GM12878 (cell line): ENCODE results near the gene ABTB1. TPM values are rescaled to one million over a fixed set of nuclear protein-coding genes. Genes with fewer than 3 reads are reported as not detected.

ENCODE experiments used
- ATAC-seq: fragments of 200-7000 bp; cut with Tn5 transposase; 3 replicates; pipeline ENCODE4 v1.9.1; 2020; ENCODE audit warnings: mild to moderate bottlenecking, moderate library complexity
- BruUV-seq: library from RNA; stranded (reverse); fragments of 400-500 nt; replicated peaks from 2 replicates; lab custom pipeline; 2021; lab: Mats Ljungman, UMichigan
- CTCF ChIA-PET: fragments of 300-600 bp; sonication (Branson Sonifier 250); formaldehyde crosslinking; extraction: SDS; loops from one replicate; lab custom pipeline; 2021; ENCODE audit warnings: inconsistent platforms; lab: Yijun Ruan, JAX
- POLR2A ChIA-PET: fragments of 350-600 bp; formaldehyde crosslinking; extraction: SDS; loops from one replicate; lab custom pipeline; 2021; ENCODE audit warnings: inconsistent platforms; lab: Charles Lee
- RAD21 ChIA-PET: fragments of 300-600 bp; sonication (Branson Sonifier 250); formaldehyde crosslinking; loops from one replicate; lab custom pipeline; 2023; ENCODE audit warnings: antibody characterized with exemption; ENCODE audit not compliant: unreplicated experiment; lab: Charles Lee
- SMC1A ChIA-PET: fragments of 300-600 bp; sonication (Branson Sonifier 250); formaldehyde crosslinking; loops from one replicate; lab custom pipeline; 2023; ENCODE audit not compliant: unreplicated experiment, uncharacterized antibody; lab: Charles Lee
- DNase-seq: peaks from one replicate; pipeline ENCODE4 v3.0.0-alpha.2; 2011; ENCODE audit warnings: low read depth, low spot score
- FAIRE-seq: peaks from 3 replicates; lab custom pipeline; 2011; peaks lifted over from hg19 to GRCh38; lab: Jason Lieb, UNC
- H2AFZ ChIP-seq: 2 replicates; pipeline ENCODE4 v1.6.0; 2011; ENCODE audit warnings: low read depth, low read length, control low read depth; ENCODE audit not compliant: control insufficient read depth
- H3K27ac ChIP-seq: 2 replicates; pipeline ENCODE4 v1.5.1; 2011; ENCODE audit warnings: control low read depth; ENCODE audit not compliant: control insufficient read depth, insufficient read depth
- H3K27me3 ChIP-seq, 2 experiments: replicated peaks in 1 of 2; 2 replicates each; pipeline versions ENCODE4 v1.6.0 to v1.6.1; 2011; ENCODE audit warnings: low read length in 1 of 2; ENCODE audit not compliant: control insufficient read depth in 2 of 2, insufficient read depth in 2 of 2
- H3K36me3 ChIP-seq, 2 experiments: 2 replicates each; pipeline ENCODE4 v1.5.1; 2011; ENCODE audit warnings: low read length in 1 of 2; ENCODE audit not compliant: control insufficient read depth in 2 of 2, insufficient read depth in 2 of 2
- H3K4me1 ChIP-seq: 2 replicates; pipeline ENCODE4 v1.6.1; 2011; ENCODE audit warnings: mild to moderate bottlenecking, low read length, moderate library complexity, mixed read lengths; ENCODE audit not compliant: control insufficient read depth, insufficient read depth
- H3K4me2 ChIP-seq: 2 replicates; pipeline ENCODE4 v1.6.0; 2011; ENCODE audit warnings: control low read depth; ENCODE audit not compliant: control insufficient read depth, insufficient read depth
- H3K4me3 ChIP-seq: fragments of 200-600 bp; sonication (generic); 2 replicates; pipeline ENCODE4 v1.5.1; 2016
- H3K79me2 ChIP-seq: 2 replicates; pipeline ENCODE4 v1.6.0; 2011; ENCODE audit warnings: low read length; ENCODE audit not compliant: control insufficient read depth, insufficient read depth
- H3K9ac ChIP-seq: 2 replicates; pipeline ENCODE4 v1.8.0; 2011; ENCODE audit warnings: low read length, control low read depth, mixed read lengths; ENCODE audit not compliant: control insufficient read depth, insufficient read depth
- H3K9me3 ChIP-seq: replicated peaks from 3 replicates; pipeline ENCODE4 v1.5.1; 2011; ENCODE audit warnings: mild to moderate bottlenecking, low read length; ENCODE audit not compliant: control insufficient read depth, insufficient read depth
- H4K20me1 ChIP-seq: 2 replicates; pipeline ENCODE4 v1.6.0; 2011; ENCODE audit not compliant: control insufficient read depth, insufficient read depth
- DPF2 ChIP-seq: fragments of 450-650 bp; IDR thresholded peaks from 2 replicates; pipeline ENCODE4 v1.6.1; 2017; ENCODE audit warnings: mild to moderate bottlenecking
- ELK1 ChIP-seq: IDR thresholded peaks from 2 replicates; pipeline ENCODE4 v1.6.1; 2012; ENCODE audit warnings: low read depth, low read length, improper control_type of control experiment
- ESRRA ChIP-seq: IDR thresholded peaks from 2 replicates; pipeline ENCODE4 v1.6.1; 2012; ENCODE audit warnings: mild to moderate bottlenecking, low read length, improper control_type of control experiment
- GABPA ChIP-seq: IDR thresholded peaks from 2 replicates; pipeline ENCODE4 v1.6.1; 2014; ENCODE audit warnings: antibody characterized with exemption, low read depth, mild to moderate bottlenecking, inconsistent platforms
- IKZF1 ChIP-seq: fragments of 450-650 bp; conservative IDR thresholded peaks from 2 replicates; pipeline ENCODE4 v1.6.1; 2017; ENCODE audit warnings: antibody characterized with exemption, mild to moderate bottlenecking
- IRF3 ChIP-seq: fragments of 450-650 bp; IDR thresholded peaks from 2 replicates; pipeline ENCODE4 v1.6.1; 2014; ENCODE audit warnings: mild to moderate bottlenecking
- JUND ChIP-seq: IDR thresholded peaks from 2 replicates; pipeline ENCODE4 v1.6.1; 2012; ENCODE audit warnings: low read depth, mild to moderate bottlenecking, low read length, improper control_type of control experiment, moderate library complexity
- LARP7 ChIP-seq: fragments of 450-650 bp; IDR thresholded peaks from 2 replicates; pipeline ENCODE4 v1.6.1; 2017; ENCODE audit warnings: mild to moderate bottlenecking
- MTA3 ChIP-seq: IDR thresholded peaks from 2 replicates; pipeline ENCODE4 v1.6.1; 2012; ENCODE audit warnings: low read length, inconsistent platforms, borderline replicate concordance
- RBBP5 ChIP-seq: fragments of 200-600 bp; sonication (generic); conservative IDR thresholded peaks from 2 replicates; pipeline ENCODE4 v1.6.1; 2016
- SKIL ChIP-seq: fragments of 450-650 bp; IDR thresholded peaks from 2 replicates; pipeline ENCODE4 v1.6.1; 2017; ENCODE audit warnings: mild to moderate bottlenecking, low read depth, inconsistent platforms; ENCODE audit not compliant: poor library complexity, severe bottlenecking
- SMAD5 ChIP-seq: IDR thresholded peaks from 2 replicates; pipeline ENCODE4 v1.6.1; 2016; ENCODE audit warnings: antibody characterized with exemption, low read depth
- ZBTB11 ChIP-seq: fragments of 450-650 bp; formaldehyde crosslinking; IDR thresholded peaks from 2 replicates; pipeline ENCODE4 v1.5.0; 2022; ENCODE audit warnings: mild to moderate bottlenecking, missing genetic modification characterization
- WGBS: methylation state at CpG from one replicate; pipeline ENCODE4 v1.1.6; 2016; ENCODE audit warnings: low lambda C conversion rate; ENCODE audit not compliant: insufficient replicate concordance, insufficient coverage; ENCODE audit errors: missing lambda C conversion rate; 5-methylcytosine and 5-hydroxymethylcytosine counted together
- in situ Hi-C: fragments of 300-500 bp; cut with MboI; formaldehyde crosslinking; loops from 9 replicates; pipeline ENCODE4 v1.14.3; 2018; ENCODE audit warnings: mixed read lengths
- intact Hi-C: fragments of 100-400 bp; cut with micrococcal nuclease; formaldehyde crosslinking; loops from one replicate; pipeline ENCODE4 v1.14.2; 2022; ENCODE audit not compliant: unreplicated experiment
- polyA plus RNA-seq, 11 experiments: library from polyadenylated mRNA; depleted of rRNA in 4 of 11; unstranded in 6 of 11; stranded (reverse) in 5 of 11; fragments of >200 nt; fragmentation: Nextera tagmentation in 4 of 11; fragmentation: Illumina TruSeq in 1 of 11; extraction: Ambion mirVana in 4 of 11; extraction: Trizol in 1 of 11; gene quantifications; 1 replicate in 1 of 11; 2 replicates in 10 of 11; pipeline versions ENCODE4 v1.2.1 to v1.2.3, GENCODE V29; 2011 to 2016; ENCODE audit warnings: inconsistent platforms in 2 of 11, missing spikeins in 2 of 11, low read depth in 1 of 11
- total RNA-seq, 4 experiments: library from RNA; depleted of rRNA in 3 of 4; stranded (reverse); fragments of >200 nt in 3 of 4; fragmentation: Illumina TruSeq in 1 of 4; extraction: Trizol in 1 of 4; gene quantifications; 2 replicates each; pipeline versions ENCODE4 v1.2.1 to v1.2.3, GENCODE V29; 2013 to 2021

ABTB1 gene
- total and polyA plus RNA-seq, 10 of the 15 experiments (the other 5 are each of a cell fraction or from before 2014, with no cell fraction given) = 0.11 to 10.2 (median 7.1) TPM

- H3K36me3 ChIP-seq = peaks cover 21 to 46% of the 10 kb centered on the region in 2 experiments; a peak in 3 of 4 replicates
- ChIA-PET SMC1A (interaction anchor here (0.5 to 1.0 kb wide), 2 partner anchors 11 to 247 kb away, joined by 4 to 5 read pairs; no protein-coding TSS in a partner anchor), POLR2A (no interaction called here), CTCF (interaction anchor here (0.6 to 1.3 kb wide), 2 partner anchors 13 to 123 kb away, joined by 3 read pairs; no protein-coding TSS in a partner anchor), RAD21 (no interaction called here)
- TF ChIP-seq SMAD5 (no peak), ESRRA (no peak), ELK1 (no peak), JUND (no peak), LARP7 (no peak), SKIL (no peak), RBBP5 (no peak), MTA3 (no peak), DPF2 (no peak), ZBTB11 (no peak), IRF3 (no peak), IKZF1 (no peak), GABPA (no peak)
- no peak overlapping the region for H3K9ac ChIP-seq
- 49% methylated on average over 3 of the region's 3 CpGs for WGBS
- no peak for DNase-seq
- FAIRE-seq = no peak
- intact Hi-C loops = no loop called here
- no peaks in the 10 kb centered on the region for H4K20me1 ChIP-seq
- in situ Hi-C loops = no loop called here
- no peak overlapping the region for H2AFZ ChIP-seq
- no peaks in the 10 kb centered on the region for H3K79me2 ChIP-seq
- H3K4me3 ChIP-seq = no peak overlapping the region
- ATAC-seq = no peak
- BruUV-seq = no TSS peak
- no peak overlapping the region for H3K4me2 ChIP-seq
- no peak overlapping the region for H3K27ac ChIP-seq
- H3K27me3 ChIP-seq = no peaks in the 10 kb centered on the region
- no peaks in the 10 kb centered on the region for H3K4me1 ChIP-seq
- H3K9me3 ChIP-seq = peaks cover 2% of the 10 kb centered on the region; the same call in 2 of the 3 replicates
Measured at GRCh38 chr3:127709320-127710060, 36.7 kb downstream of the ABTB1 start.
